Measurements from ENCODE around the gene ZNF169.

GRCh38 chr9:94280409-94280989, 21.4 kb downstream of the ZNF169 start:
- TF ChIP-seq CTCF (IDR thresholded peaks at IDR 0.05) = no peak
- no peak for TF ChIP-seq EP300 (IDR thresholded peaks at IDR 0.05)

All from tibial nerve (tissue), 4 donors.